ENCODE results near the gene KREMEN1.
A peak's percentile ranks its signal among the peaks of the same experiment; 100 is the strongest.

The KREMEN1 gene

DNA sequence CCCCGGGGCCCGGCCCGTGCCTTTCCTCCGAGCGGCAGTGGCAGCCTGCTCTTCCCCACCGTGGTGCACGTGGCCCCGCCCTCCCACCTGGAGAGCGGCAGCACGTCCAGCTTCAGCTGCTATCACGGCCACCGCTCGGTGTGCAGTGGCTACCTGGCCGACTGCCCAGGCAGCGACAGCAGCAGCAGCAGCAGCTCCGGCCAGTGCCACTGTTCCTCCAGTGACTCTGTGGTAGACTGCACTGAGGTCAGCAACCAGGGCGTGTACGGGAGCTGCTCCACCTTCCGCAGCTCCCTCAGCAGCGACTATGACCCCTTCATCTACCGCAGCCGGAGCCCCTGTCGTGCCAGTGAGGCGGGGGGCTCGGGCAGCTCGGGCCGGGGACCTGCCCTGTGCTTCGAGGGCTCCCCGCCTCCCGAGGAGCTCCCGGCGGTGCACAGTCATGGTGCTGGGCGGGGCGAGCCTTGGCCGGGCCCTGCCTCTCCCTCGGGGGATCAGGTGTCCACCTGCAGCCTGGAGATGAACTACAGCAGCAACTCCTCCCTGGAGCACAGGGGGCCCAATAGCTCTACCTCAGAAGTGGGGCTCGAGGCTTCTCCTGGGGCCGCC, 23.1 kb upstream of the KREMEN1 start:
- DNase-seq = no peak

DNA sequence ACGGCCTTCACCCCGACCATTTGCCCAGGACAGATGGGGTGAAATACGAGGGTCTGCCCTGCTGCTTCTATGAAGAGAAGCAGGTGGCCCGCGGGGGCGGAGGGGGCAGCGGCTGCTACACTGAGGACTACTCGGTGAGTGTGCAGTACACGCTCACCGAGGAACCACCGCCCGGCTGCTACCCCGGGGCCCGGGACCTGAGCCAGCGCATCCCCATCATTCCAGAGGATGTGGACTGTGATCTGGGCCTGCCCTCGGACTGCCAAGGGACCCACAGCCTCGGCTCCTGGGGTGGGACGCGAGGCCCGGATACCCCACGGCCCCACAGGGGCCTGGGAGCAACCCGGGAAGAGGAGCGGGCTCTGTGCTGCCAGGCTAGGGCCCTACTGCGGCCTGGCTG, 22.4 kb upstream of the KREMEN1 start:
- no peak for DNase-seq

DNA sequence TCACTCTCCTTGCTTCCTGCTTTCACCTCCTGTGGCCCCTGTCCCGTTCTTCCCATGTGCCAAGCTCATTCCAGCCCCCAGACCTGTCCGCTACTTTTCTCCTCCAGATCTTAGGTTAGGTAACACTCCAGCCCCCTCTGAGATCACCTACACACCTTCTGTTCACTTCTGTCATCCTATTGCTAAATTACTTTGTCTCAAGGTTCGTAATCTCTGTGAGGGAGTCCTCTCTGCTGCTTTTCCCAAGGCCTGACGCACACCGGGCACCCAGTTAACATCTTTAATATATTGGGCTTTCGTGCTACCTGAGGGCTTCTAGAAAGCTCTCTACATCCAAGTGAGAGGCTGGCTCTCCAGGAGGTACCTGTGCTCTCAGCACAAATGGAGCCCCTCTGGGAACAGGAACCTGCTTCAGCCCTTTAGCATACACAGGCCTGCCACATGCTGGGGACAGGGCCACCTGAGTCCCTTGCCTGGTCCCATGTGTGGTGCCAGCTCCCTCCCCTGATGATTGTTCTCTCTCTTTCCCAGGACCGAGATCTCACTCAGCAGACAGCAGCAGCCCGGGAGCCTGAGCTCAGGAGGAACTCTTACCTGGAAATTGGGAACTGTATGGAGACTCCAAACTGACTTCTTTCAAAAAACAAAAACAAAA, 19.7 kb upstream of the KREMEN1 start:
- no peak for DNase-seq

DNA sequence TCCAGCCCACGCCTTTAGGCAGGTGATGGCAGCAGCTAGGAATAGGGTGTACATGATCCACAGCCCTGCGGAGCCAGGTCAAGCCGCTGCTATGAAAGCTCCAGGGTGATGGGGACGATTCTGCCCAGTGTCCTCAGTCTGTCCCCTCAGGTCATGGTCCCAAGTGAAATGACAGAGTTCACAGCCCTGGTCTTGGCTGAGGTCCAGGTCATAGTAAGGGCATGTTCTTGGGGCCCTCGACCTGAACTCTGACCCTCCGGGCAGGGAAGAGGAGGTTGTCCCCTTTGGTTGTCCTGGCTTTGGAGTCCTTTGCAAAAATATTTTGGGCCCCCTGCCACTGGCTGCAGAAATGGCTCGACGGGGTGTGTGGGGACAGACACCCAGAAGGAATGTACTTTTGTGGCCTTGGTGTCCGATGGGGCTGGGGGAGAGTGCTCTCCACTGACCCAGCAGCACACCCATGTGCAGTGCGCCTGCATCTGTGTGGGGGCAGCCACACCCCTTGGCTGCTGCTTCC, 18.5 kb upstream of the KREMEN1 start:
- DNase-seq = no peak

DNA sequence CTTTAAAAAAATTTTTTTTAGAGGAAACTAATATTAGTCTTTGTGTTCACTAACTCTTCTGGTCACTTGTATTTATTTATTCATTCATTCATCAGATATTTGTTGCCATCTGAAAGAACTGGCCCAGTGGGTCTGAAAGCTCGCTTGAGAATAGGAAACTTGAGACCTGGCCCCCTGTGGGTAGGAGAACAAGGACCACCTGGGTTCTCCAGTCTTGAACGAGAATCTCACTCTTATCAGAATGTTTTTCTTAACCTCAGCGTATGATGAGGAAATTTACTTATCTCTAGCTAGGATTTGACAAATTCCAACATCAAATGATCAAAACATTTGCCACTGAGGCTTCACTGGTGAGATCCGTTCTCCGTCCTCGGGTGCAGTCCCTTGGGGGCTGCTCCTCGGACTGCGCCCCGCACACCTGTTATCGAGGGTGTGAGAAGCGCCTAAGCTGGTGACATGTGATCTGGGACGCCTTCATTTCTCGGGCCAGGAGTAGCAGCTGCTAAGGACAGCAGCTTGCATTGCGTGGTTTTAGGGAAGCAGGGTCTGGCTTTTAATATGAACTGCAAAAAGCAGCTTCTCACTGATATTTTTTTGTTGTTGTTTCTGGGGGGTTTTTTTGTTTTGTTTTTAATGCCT, 17.5 kb upstream of the KREMEN1 start:
- no peak for DNase-seq

DNA sequence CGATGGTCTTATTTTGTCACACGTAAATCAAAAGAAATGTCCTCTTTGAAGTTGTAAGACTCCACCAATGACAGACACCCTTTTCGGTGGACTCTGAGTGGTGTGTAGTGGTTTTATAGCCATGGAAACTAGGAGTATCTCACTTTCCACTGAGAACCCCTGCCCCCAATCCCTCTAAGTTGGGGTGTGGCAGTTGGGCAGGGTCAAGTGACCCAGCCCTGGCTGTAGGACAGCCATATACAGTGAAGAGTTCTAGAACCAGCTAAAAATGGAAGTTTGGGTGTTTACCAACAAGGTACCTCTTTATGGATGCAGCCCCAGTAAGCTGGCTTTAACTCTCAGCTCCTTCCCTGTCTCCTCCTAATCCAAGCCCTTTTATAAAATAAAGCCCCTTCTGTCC, 16.4 kb upstream of the KREMEN1 start:
- no peak for DNase-seq

DNA sequence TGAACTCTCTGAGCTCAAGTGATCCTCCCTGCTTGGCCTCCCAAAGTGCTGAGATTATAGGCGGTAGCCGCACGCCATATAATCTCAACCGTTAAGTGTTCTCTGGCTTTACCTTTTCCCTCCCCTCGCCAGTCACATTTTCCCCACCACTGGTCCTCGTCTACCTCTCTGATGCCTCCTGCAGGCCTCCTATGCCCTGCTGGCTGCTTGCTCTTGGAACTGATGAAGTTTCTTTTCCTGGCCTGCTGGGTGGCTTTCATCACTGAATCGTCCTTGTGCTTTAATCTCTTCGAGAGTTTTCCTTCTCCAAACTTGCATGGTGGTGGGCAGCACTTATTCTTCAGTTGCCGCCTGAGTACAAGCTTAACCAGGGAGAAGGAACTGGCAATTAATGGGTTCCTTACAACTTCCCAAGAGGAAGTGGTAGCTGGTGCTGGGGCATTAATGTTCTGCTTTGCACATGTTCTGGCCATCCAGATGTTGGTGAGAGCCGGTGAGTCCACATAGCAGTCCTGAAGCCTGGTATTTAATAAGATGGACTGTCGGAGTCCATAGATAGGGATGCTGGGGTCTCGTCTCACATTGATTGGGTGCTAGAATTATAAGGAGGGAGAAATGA, 12.5 kb upstream of the KREMEN1 start:
- DNase-seq = no peak

DNA sequence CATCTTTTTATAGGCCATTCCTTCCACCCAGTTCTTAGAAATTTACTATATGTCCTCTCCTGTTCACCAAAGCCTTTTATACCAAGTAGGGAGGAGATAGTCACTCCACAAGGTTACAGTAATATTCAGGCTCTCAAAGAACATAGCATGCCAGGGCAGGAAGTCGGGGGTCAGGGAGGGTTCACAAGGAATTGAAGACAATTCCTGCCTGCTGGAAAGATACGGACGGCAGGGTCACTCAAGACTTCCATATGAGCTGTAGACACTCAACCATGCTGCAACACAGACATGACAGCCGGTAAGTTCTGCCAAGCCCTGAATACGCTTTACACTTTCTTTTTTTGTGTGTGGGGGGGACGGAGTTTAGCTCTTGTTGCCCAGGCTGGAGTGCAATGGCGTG, 11.9 kb upstream of the KREMEN1 start:
- no peak for DNase-seq

DNA sequence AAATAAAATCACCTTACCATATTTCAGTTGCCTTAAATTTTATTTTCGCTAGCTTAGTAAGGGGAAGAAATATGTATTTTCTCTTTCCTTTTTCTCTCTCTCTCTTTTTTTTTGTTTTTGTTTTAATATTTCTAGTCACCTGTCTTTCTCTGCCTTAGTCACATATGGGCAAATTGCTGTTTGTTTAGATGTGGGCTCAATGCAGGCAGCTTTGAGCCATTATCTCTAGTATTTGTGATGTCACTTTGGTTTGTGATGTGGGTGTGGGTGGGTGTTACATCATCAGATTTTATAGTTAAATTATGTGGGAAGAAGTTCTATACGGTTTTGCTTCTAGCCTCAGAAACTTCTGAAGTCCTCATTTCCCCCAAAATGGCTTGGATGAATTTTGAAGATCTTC, 11.1 kb upstream of the KREMEN1 start, which contains the start of gene C22orf31:
TSS of gene C22orf31 (minus strand) at position 59 of the 400 bp plus-strand sequence. CDS start at position 20, 39 bp downstream.
- DNase-seq = no peak

DNA sequence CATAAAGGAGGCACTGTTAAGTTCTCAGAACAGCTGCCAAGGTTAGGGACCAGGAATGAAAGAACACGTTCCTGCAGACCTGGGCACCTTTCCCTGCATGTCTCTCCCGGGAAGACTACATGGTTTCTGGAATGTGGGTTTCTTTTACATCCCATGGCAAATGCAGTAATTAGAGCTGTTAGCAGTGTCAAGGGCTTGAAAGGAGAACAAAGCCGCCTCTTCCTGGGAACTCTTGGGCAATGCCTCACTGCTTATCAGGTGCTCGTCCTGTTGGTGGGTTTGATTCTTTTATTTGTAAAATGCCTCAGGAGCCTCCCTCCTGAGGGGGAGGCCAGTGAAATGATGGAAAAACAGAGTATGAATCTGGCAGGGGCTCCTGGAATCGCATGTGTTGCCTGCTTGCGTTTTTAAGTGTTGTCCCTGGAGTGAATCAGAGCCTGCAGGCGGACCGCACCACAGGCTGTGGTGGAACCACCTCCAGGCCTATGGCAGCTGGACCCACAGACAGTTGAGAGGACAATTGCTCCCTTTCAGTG, 10.5 kb upstream of the KREMEN1 start:
- DNase-seq = no peak

DNA sequence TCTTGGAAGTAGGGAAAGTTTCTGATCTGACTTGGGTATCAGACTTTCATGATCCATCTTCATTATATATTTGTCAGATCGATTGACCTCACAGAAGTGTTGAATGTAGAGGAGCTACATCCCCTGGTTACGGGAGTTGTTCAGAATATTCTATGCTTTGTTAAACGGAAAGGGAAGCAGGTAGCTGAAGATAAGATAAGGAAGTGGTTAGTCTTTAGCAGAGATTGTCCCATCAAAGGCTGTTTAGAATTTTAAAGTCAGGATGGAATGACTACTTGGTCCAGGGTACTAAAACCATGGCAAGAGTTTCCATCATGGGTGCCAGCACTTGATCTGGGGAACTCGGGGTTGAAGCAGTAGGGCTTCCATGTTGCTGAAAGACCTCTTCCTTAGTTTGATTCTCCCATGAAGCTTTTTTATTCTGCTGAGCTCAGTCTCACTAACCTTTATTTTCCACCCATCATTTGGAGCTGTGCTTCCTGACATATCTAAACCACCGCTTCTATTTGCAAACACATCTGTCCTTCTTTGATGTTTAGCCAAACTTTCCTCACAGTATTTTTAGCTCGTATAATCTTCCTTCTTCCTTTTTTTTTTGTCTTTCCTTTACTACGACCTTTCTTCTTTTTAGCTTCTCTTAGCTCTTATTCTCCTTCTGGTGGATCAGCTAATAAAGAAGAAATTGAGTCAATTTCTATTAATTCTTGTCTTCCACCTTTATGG, 7.2 kb upstream of the KREMEN1 start:
- no peak for DNase-seq

DNA sequence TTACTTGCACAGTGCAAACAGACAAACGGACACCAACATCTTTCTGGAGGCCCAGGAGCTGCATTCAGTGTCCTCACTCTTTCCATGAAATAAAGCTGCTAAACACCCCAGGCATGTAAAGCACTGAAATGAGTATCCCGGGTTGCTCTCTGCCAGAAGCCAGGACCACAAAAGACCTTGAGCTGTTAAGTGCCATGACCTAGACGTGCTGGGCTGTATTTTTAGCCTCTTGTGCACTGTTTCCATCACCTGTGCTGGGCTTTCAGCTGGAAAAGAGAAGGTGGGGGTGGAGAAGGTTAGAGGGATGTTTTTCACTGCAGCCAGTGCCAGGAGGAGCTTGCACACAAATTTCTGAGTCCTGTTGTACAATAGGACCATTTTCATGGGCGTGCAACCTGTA, 3.4 kb upstream of the KREMEN1 start:
- DNase-seq = no peak

DNA sequence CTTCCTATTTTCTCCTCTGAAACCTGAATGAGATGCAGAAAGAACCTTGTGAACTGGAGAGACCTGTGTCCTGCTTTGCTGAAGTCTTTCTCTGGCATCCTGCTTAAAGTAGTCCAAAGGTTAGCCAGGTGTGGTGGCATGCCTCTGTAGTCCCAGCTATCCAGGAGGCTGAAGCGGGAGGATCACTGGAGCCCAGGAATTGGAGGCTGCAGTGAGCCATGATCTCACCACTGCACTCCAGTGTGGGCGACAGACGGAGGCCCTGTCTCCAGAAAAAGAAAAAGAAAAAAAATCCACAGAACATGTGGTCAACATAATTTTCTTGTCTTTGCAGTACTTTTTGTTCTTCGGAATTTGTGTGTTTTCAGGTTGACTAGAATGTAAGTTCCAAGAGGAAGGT, 2.3 kb upstream of the KREMEN1 start:
- no peak for DNase-seq

DNA sequence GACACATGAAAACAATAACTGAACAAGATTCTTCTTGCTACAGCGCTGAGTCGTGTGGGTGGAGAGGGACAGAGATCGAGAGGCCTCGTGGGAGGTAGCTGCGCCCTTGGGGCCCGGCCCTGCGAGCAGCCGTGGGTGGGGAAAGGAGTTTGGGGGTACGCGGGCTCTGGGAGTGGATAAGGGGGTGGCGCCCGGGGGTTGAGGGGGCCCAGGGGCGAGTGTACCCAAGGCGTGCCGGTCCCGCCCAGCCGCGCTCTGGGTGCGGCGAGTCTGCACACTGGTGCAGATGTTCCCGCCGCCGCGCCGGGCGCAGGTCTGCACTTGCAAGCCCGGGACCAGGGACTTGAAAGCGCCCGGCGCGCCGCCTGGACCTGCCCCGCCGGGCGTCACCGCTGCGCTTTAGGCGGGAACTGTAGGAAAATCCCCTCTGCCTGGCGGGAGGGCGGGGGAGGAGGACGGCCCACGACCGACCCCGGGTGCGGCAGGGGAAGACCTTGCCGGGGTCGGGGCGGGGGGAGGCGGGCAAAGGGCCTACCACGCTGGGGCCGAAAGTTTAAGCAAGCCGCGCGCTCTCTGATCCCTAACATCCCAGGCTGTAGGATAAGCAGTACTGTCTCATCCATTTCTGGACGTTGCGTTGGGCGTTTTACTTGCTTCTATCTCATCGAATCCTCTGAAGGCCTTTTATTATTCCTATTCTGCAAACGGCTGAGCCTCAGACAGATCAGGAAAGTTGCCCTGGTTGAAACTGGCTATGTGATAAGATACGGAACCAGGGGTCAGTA, 1.4 kb upstream of the KREMEN1 start:
- peak; percentile 87 for DNase-seq

DNA sequence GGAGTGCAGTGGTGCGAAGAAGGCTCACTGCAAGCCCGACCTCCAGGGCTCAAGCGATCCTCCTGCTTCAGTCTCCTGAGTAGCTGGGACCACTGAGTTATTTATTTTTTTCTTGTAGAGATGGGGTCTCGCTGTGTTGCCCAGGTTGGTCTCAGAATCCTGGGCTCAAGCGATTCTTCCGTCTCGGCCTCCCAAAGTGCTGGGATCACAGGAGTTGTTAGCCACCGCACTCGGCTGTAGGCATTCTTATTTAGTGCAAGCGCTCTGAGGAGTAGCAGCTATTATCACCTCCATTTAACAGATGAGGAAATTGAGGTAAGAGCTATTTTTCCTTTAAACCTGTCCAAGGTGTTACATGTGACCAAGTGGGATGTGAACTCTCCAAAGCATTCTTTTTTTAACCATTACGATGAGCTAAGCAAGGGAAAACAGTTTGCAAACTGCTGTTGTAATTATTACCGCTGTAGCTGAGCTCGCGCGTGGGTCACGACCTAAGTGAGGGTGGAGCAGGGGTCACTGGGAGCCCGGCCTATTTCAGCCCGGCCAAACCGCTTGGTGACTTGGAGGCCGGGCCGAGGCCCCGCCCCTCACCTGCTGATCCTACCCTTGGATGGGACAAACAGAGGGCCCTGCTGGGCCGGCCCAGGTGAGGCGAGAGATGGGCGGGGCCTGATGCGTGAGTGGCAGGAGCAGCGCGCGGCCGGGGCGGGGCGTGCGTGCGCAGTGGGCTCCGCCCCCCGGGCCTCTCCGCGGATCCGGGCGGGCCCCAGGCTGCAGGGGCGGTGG, 449 bp upstream of the KREMEN1 start:
- peak; percentile 86 for DNase-seq

DNA sequence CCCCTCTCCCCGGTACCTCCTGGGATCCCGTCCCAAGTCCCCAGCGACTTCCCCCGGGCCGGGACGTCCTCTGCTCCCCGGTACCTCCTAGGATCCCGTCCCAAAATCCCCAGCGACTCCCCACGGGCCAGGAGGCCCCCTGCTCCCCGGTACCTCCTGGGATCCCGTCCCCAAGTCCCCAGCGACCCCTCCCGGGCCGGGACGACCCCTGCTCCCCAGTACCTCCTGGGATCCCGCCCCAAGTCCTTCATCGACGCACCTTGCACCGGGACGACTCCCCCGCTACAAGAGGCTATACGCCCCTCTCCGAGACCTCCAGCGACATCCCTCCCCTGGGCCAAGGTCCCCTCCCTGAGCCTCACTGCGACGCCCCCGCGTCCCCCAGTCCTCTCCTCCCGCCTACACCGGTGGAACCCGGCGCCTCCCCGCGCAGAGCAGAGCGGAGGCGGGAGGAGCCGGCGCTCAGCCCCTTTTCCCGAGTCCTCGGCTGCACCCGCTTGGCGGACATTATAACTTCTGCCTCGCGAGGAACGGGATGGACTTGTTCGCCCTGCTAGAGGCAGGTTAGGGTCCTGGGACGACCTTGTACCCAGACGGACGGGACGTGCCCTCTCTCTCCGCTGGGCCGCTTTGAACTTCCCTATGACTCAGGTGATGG, 912 bp downstream of the KREMEN1 start:
- peak; percentile 41 for DNase-seq

DNA sequence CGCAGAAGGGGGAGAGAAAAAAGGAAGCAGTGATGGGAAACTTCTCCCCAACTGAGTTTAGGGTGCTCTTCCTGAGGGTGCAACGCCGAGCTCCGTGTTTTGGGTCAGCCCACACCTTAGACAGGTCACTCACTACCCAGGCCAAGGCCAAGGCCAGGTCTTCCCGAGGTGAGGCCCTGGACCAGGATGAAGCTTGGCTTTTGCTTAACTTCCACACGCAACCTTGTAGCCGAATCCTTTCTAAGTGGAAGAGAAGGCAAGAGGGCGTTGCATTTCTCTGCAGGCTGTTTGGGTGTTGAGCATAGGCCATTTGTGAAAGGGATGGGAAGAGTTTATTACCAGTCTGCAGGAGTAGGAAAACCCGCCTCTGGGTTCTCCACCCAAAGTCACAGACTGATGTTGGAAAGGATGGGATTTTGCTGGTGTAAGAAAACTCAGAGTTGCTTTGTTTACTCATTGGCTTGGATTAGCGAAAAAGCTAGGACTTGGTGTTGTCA, 1.5 kb downstream of the KREMEN1 start:
- no peak for DNase-seq

DNA sequence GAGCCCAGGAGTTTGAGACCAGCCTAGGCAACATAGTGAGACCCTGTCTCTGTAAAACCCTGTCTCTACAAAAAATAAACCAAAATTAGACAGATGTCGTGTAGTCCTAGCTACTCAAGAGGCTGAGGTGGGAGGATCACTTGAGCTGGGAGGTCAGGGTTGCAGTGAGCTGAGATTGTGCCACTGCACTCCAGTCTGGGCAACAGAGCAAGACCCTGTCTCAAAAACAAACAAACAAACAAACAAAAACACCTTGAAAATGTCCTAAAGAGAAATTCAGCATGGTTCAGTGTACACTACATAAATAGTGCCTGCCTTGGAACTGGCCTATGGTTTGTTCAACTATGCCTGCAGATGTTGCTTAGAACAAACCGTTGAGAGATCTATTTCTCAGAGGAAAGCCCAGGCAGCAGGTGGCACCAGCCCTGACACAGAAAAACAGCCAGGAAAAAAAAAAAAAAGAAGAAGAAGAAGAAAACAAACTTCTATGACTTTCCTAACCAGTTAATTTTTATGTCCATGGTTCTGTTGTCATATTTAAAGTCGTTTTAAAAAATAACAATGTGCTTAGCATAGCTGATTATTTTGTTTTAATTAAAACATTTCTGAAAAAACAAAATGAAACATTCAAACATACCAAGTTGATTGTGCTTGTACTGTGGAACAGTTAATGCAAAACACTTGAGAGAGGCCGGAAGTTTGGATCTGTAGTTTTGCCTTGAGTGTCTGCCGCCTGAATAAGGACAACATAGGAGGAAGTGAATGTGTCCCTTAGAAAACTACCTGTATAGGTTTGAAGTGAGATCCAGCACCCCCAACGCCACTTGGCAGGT, 5.4 kb downstream of the KREMEN1 start:
- no peak for DNase-seq

DNA sequence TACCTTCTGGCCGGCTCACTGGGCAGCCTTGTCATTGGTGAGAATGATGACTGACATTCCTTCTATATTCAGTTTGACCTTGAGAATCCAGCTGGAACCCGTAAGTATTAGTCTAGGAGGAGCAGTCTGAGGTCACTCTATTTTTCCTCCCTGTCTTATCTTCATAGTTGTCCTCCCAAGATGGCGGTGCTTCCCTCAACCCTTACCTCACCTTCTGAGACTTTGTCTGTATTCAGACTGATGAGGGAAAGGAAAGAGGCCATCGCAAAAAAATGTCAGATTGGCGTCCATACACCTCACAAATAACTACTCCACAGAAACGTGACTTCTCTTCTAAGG, 6.0 kb downstream of the KREMEN1 start:
- no peak for DNase-seq

All from hematopoietic multipotent progenitor cell treated with erythropoietin and hydrocortisone succinate and interleukin-3 and kit ligand, for 8 days (in vitro differentiated cells).